ENCODE data around the gene USP48. TPM values are rescaled to one million over a fixed set of nuclear protein-coding genes. Genes with fewer than 3 reads are reported as not detected.

Gene USP48
- polyA plus RNA-seq, 2 of the 4 experiments (the other 2 are of a cell fraction): 22.8 to 27.4 TPM

- H3K4me3 ChIP-seq: no peak overlapping the region
- DNase-seq (ENCODE audit: low read depth in 1 of 2, low spot score in 1 of 2) (no peak), ATAC-seq (no peak), FAIRE-seq (no peak)
- no peak overlapping the region for H3K27ac ChIP-seq
- ChIA-PET POLR2A (no interaction called here), CTCF (no interaction called here)
- H3K9me3 ChIP-seq: no peaks in the 10 kb centered on the region
- 96% methylated on average over 7 of the region's 7 CpGs for WGBS (ENCODE audit: missing lambda C conversion rate)
- H3K4me2 ChIP-seq: no peak overlapping the region
- TF ChIP-seq KDM5A (IDR thresholded peaks at IDR 0.05): no peak
- TF ChIP-seq HDAC2 (IDR thresholded peaks at IDR 0.05): no peak
- TF ChIP-seq, protein P1, sequence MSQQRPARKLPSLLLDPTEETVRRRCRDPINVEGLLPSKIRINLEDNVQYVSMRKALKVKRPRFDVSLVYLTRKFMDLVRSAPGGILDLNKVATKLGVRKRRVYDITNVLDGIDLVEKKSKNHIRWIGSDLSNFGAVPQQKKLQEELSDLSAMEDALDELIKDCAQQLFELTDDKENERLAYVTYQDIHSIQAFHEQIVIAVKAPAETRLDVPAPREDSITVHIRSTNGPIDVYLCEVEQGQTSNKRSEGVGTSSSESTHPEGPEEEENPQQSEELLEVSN (IDR thresholded peaks at IDR 0.05; ENCODE audit: borderline replicate concordance, low read depth): no peak
- TF ChIP-seq NPAS2 (CRISPR knock-in tag; IDR thresholded peaks at IDR 0.05; ENCODE audit: borderline replicate concordance): no peak
- TF ChIP-seq KDM1A (IDR thresholded peaks at IDR 0.05; ENCODE audit: low read depth): no peak
- TF ChIP-seq HOXA7 (CRISPR knock-in tag; IDR thresholded peaks at IDR 0.05): no peak
- no peak for TF ChIP-seq USF2 (IDR thresholded peaks at IDR 0.05)
- no peak for TF ChIP-seq EHMT2 (IDR thresholded peaks at IDR 0.05; ENCODE audit: low read depth)
- no peak for TF ChIP-seq CHD4 (IDR thresholded peaks at IDR 0.05; ENCODE audit: borderline replicate concordance)
- TF ChIP-seq RARB (CRISPR knock-in tag; IDR thresholded peaks at IDR 0.05): no peak
- no peak for TF ChIP-seq RNF2 (IDR thresholded peaks at IDR 0.05; ENCODE audit: borderline replicate concordance, low read depth)
- no peak for TF ChIP-seq CEBPB (IDR thresholded peaks at IDR 0.05)
- TF ChIP-seq NFE2L2 (conservative IDR thresholded peaks at IDR 0.05; ENCODE audit: low read length): no peak
- TF ChIP-seq CHD2 (IDR thresholded peaks at IDR 0.05; ENCODE audit: low read length, partially characterized antibody): no peak
- TF ChIP-seq CBX8 (IDR thresholded peaks at IDR 0.05): no peak
- no peak for TF ChIP-seq HOXB13 (CRISPR knock-in tag; IDR thresholded peaks at IDR 0.05; ENCODE audit: low read depth)
- TF ChIP-seq ZSCAN20 (CRISPR knock-in tag; IDR thresholded peaks at IDR 0.05): no peak
- no peak for TF ChIP-seq TP53 (CRISPR knock-in tag; IDR thresholded peaks at IDR 0.05)
- TF ChIP-seq HOXB5 (CRISPR knock-in tag; IDR thresholded peaks at IDR 0.05): no peak
- TF ChIP-seq, protein P2, sequence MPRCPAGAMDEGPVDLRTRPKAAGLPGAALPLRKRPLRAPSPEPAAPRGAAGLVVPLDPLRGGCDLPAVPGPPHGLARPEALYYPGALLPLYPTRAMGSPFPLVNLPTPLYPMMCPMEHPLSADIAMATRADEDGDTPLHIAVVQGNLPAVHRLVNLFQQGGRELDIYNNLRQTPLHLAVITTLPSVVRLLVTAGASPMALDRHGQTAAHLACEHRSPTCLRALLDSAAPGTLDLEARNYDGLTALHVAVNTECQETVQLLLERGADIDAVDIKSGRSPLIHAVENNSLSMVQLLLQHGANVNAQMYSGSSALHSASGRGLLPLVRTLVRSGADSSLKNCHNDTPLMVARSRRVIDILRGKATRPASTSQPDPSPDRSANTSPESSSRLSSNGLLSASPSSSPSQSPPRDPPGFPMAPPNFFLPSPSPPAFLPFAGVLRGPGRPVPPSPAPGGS (IDR thresholded peaks at IDR 0.05): no peak
- H3K4me1 ChIP-seq: no peaks in the 10 kb centered on the region
Measured at GRCh38 chr1:21825393-21825792, 42.4 kb upstream of the USP48 start.

DNA sequence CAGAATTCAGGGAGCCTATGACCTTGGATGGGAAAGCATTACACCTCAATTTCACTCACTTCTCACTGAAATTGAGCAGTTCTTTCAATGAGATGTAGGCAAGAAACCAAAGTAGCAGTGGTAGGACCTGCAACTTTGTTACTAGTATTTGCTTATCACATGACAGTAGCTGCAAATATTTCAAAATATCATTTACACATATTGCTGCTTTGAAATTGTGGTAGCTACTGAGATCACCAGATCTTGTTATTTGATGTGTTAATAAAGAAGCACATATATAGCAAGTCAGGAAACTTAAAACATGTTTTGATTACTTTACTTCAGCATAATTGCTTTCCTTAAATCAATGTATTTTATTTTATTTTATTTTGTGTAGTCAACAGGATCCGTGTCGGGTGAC, 42.0 kb upstream of the USP48 start:
- TF ChIP-seq PBX3 (IDR thresholded peaks at IDR 0.05): no peak
- no peak for TF ChIP-seq ELK1 (IDR thresholded peaks at IDR 0.05; ENCODE audit: low read depth, low read length)
- TF ChIP-seq MAZ (IDR thresholded peaks at IDR 0.05; ENCODE audit: borderline replicate concordance, low read depth, low read length): no peak
- TF ChIP-seq KDM5A (IDR thresholded peaks at IDR 0.05): no peak
- no peak for TF ChIP-seq HOXB13 (CRISPR knock-in tag; IDR thresholded peaks at IDR 0.05; ENCODE audit: low read depth)
- TF ChIP-seq MAFK (IDR thresholded peaks at IDR 0.05; ENCODE audit: partially characterized antibody): no peak
- TF ChIP-seq USF2 (IDR thresholded peaks at IDR 0.05): no peak
- TF ChIP-seq CBX2 (IDR thresholded peaks at IDR 0.05; ENCODE audit: borderline replicate concordance, low read depth): no peak
- no peak for TF ChIP-seq NFE2L2 (conservative IDR thresholded peaks at IDR 0.05; ENCODE audit: low read length)
- no peak for TF ChIP-seq RARB (CRISPR knock-in tag; IDR thresholded peaks at IDR 0.05)
- no peak for TF ChIP-seq HEYL (CRISPR knock-in tag; IDR thresholded peaks at IDR 0.05)
- TF ChIP-seq HES2 (IDR thresholded peaks at IDR 0.05): no peak
- FAIRE-seq (no peak), ATAC-seq (no peak), DNase-seq (ENCODE audit: low read depth in 1 of 2, low spot score in 1 of 2) (no peak)
- H3K27ac ChIP-seq: no peak overlapping the region
- ChIA-PET CTCF (interaction anchor here (0.6 kb wide), 1 partner anchor 30 kb away, joined by 3 read pairs; no protein-coding TSS in a partner anchor), POLR2A (no interaction called here)
- no peaks in the 10 kb centered on the region for H3K4me1 ChIP-seq
- no peak overlapping the region for H3K4me2 ChIP-seq
- H3K9me3 ChIP-seq: no peaks in the 10 kb centered on the region
- no peak overlapping the region for H3K4me3 ChIP-seq
- WGBS (ENCODE audit: missing lambda C conversion rate): 82% methylated on average over 2 of the region's 2 CpGs
